Ascending aorta (tissue), 2 donors: ENCODE data around the gene NRXN3. TPM values are rescaled to one million over a fixed set of nuclear protein-coding genes. Genes with fewer than 3 reads are reported as not detected.

ENCODE experiments used
- DNase-seq, 2 donors: peaks; one replicate each; pipeline ENCODE4 v3.0.0-alpha.2; 2019; ENCODE audit warnings: low spot score in 2 of 2
- H3K27ac ChIP-seq, 2 donors: fragments of 200-600 bp; sonication (generic); one replicate each; pipeline ENCODE4 v1.5.1; 2016 to 2017; ENCODE audit warnings: mild to moderate bottlenecking in 1 of 2
- H3K27me3 ChIP-seq: fragments of 200-600 bp; sonication (generic); one replicate; pipeline ENCODE4 v1.5.1; 2017
- H3K36me3 ChIP-seq, 2 donors: fragments of 200-600 bp; sonication (generic); one replicate each; pipeline ENCODE4 v1.5.1; 2016
- H3K4me1 ChIP-seq, 2 donors: fragments of 200-600 bp; sonication (generic); one replicate each; pipeline ENCODE4 v1.5.1; 2016 to 2017; ENCODE audit warnings: mild to moderate bottlenecking in 1 of 2
- H3K4me3 ChIP-seq, 2 donors: fragments of 200-600 bp; sonication (generic); one replicate each; pipeline ENCODE4 v1.5.1; 2016 to 2017; ENCODE audit warnings: mild to moderate bottlenecking in 1 of 2
- H3K9me3 ChIP-seq, 2 donors: fragments of 200-600 bp; sonication (generic); one replicate each; pipeline ENCODE4 v1.5.1; 2016
- intact Hi-C: fragments of 100-400 bp; cut with DNase I; formaldehyde crosslinking; loops from one replicate; pipeline ENCODE4 v1.15.1; 2023
- total RNA-seq: library from RNA; depleted of rRNA; stranded (reverse); fragments of >200 nt; gene quantifications from one replicate; pipeline ENCODE4 v1.1.0, GENCODE V29; 2016
- TF ChIP-seq, protein P1 (sequence below), 3 experiments: fragments of 200-600 bp in 2 of 3; fragments of 450-650 bp in 1 of 3; sonication (generic) in 2 of 3; IDR thresholded peaks; one replicate each; pipeline ENCODE4 v1.5.1; 2016 to 2019; ENCODE audit warnings: antibody characterized with exemption in 3 of 3, mild to moderate bottlenecking in 1 of 3, moderate library complexity in 1 of 3

Gene NRXN3
- total RNA-seq, 1 donor from 2014 or later: 21.0 TPM

DNA sequence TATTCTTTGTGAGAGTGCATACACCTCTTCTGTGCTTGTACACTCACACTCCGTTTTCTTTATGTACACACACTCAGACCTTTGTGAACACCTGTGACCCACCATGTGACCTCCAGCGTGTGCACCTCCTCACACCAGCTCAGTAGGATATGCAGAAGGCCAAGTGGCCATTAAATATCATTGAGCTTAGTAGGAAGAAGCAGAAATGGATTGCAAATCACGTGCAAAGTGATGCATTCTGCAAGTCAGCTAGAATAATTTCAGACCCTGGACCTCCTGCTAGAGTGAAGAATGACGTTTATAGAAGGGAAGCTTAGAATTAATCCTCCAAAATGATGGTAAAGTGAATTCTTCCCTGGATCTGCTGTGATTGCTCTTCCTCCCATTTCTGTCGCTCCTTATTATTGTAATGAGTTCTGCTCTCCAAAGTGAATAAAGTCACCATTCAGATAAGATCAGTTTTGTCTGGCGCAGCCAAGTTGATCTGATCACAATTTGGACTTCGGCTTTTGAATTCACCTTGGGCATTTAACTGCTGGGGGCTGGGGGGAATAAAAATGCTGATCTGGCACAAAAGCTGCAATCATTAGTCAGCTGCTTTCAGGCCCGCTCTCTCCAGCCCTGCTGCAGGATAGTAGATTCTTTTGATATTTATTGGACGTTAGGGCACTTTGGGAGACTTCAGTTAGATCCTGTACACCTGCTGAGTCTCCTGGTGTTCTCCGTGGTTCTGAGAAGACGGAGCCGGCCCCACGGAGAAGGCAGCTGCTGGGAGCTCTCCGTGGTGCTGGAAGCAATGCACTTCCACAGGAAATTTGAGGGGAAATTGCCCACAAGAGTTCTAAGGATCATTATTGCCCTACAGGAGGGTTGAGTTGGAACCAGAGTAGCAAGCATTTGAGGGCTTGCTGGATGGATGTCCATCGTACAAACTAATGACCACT is 12.4 kb upstream of the NRXN3 start:
- DNase-seq: no peak
- Histone ChIP-seq H3K27ac (no peak overlapping the region), H3K27me3 (no peaks in the 10 kb centered on the region), H3K4me1 (no peaks in the 10 kb centered on the region), H3K9me3 (no peaks in the 10 kb centered on the region), H3K36me3 (no peaks in the 10 kb centered on the region), H3K4me3 (no peak overlapping the region)
- TF ChIP-seq, protein P1, sequence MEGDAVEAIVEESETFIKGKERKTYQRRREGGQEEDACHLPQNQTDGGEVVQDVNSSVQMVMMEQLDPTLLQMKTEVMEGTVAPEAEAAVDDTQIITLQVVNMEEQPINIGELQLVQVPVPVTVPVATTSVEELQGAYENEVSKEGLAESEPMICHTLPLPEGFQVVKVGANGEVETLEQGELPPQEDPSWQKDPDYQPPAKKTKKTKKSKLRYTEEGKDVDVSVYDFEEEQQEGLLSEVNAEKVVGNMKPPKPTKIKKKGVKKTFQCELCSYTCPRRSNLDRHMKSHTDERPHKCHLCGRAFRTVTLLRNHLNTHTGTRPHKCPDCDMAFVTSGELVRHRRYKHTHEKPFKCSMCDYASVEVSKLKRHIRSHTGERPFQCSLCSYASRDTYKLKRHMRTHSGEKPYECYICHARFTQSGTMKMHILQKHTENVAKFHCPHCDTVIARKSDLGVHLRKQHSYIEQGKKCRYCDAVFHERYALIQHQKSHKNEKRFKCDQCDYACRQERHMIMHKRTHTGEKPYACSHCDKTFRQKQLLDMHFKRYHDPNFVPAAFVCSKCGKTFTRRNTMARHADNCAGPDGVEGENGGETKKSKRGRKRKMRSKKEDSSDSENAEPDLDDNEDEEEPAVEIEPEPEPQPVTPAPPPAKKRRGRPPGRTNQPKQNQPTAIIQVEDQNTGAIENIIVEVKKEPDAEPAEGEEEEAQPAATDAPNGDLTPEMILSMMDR (IDR thresholded peaks at IDR 0.05): no peak
- intact Hi-C loops: no loop called here

DNA sequence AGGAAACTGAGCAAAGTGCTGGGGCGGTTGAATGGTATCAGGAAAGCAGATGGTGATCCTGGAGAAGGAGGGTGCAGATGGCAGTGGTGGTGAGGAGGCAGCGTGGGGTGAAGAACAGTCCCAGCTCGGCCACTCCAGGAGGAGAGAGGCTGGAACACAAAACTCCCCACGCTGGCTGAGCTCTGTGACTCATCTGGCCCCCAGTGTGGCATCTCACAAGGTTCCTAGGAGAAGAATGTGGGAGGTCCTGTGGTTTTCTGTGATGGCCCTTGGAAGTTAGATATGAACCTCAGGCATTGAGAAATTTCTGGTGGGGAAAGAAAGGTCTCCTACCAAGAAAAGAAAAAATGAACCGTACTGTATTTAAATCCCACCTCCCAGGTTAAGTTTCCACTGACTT is 8.0 kb upstream of the NRXN3 start:
- intact Hi-C loops: no loop called here
- H3K4me1 ChIP-seq: no peaks in the 10 kb centered on the region
- no peak for DNase-seq
- H3K36me3 ChIP-seq: no peaks in the 10 kb centered on the region
- H3K9me3 ChIP-seq: no peaks in the 10 kb centered on the region
- H3K27ac ChIP-seq: no peak overlapping the region
- no peaks in the 10 kb centered on the region for H3K27me3 ChIP-seq
- TF ChIP-seq, protein P1 (IDR thresholded peaks at IDR 0.05): no peak
- H3K4me3 ChIP-seq: no peak overlapping the region

DNA sequence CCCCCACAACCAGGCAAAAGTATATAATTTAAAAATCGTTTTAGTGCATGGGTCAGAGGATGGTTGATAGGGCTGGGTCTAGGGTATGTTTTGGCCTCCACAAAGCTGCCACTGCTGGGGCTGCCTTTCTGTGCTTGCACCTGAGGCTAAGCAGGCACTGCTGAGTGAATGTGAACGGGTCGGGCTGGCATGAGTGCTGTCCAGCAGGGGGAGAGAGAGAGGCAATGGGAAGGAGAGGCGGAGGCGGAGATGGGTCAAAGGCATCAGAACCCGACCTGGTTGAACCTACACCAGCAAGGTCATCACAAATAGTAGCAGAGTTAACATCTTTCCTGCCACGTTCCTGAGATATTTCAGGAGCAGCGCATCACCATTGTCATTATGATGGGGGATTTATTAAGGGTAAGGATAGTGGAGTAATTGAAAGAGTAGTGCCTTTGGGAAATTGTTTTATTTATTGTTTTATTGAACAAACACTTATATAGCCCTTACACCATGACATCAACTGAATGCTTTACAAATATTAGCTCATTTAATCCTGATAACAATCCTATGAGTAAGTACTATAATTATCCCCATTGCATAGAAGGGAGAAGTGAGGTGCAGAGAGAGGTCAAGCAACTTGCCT is 5.8 kb upstream of the NRXN3 start:
- H3K36me3 ChIP-seq: no peaks in the 10 kb centered on the region
- no peaks in the 10 kb centered on the region for H3K4me1 ChIP-seq
- intact Hi-C loops: no loop called here
- no peak overlapping the region for H3K27ac ChIP-seq
- no peaks in the 10 kb centered on the region for H3K27me3 ChIP-seq
- TF ChIP-seq, protein P1 (IDR thresholded peaks at IDR 0.05): no peak
- no peaks in the 10 kb centered on the region for H3K9me3 ChIP-seq
- no peak for DNase-seq
- no peak overlapping the region for H3K4me3 ChIP-seq

DNA sequence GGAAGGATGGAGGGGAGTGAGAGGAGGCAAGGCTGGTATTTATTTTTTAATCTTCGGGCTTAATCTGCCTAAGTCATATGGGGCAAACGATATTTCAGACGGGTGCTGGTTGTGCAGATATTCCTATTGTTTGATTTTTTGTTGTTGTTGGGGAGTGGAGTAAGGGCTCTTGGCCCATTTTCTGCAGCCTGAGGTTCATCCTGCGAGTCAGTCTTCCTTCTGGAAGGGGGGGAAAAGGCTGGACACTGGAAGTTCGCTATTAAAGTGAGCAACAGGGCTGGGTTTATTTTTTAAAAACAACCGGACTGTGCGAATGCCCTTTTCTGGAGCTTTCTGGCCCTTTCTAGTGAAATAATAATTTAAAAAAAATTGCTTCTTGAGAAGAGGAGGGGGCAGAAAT is 2.3 kb downstream of the NRXN3 start:
- no peak for DNase-seq
- Histone ChIP-seq H3K9me3 (no peaks in the 10 kb centered on the region), H3K27me3 (no peaks in the 10 kb centered on the region), H3K36me3 (no peaks in the 10 kb centered on the region), H3K4me1 (no peaks in the 10 kb centered on the region), H3K27ac (no peak overlapping the region), H3K4me3 (no peak overlapping the region)
- TF ChIP-seq, protein P1 (IDR thresholded peaks at IDR 0.05): no peak
- intact Hi-C loops: no loop called here

DNA sequence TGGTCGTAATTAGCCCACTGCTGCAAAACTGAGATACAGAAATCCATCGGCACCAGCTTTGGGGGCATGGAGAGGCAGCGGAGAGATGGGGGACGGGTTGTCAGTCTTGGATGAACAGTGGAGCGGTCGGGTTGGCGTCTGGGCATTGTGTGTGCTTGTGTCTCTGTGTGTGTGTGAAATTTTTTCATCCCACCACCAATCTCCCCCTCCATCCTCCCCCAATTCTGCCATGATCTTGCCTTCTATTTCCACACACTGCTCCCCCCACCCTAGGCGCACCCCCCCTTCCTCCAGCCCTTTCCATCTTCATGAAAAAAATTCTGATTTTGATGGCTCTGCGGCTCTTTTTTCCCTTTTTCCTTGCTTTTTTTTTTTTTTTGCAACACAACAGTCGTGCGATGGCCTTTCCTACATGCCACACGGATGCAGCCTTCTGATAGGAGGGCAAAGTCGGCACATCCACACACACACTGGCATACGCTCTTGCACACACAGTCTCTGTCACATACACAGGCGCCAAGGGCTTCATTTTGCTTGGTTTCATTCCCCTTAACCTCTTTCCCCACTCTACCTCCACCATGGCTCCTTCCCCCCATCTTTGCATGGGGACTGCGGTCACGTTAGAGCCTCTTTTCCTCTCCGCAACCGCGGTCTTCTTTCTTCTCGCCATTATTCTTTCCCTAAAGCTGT is 3.3 kb downstream of the NRXN3 start:
- no peak overlapping the region for H3K4me3 ChIP-seq
- intact Hi-C loops: no loop called here
- TF ChIP-seq, protein P1 (IDR thresholded peaks at IDR 0.05): no peak
- no peak for DNase-seq
- H3K27me3 ChIP-seq: no peaks in the 10 kb centered on the region
- H3K9me3 ChIP-seq: no peaks in the 10 kb centered on the region
- no peaks in the 10 kb centered on the region for H3K36me3 ChIP-seq
- H3K27ac ChIP-seq: no peak overlapping the region
- H3K4me1 ChIP-seq: no peaks in the 10 kb centered on the region
